HG02970 (cell line): ENCODE results near the gene CEP85.
"Not testable (repeated sequence)": the region's sequence is repeated elsewhere in the genome, so short reads cannot be mapped to it uniquely, and the experiment has no call there.

Source experiments
- ATAC-seq: cut with Tn5 transposase; IDR thresholded peaks from one replicate; pipeline ENCODE4 v1.9.1; 2021; ENCODE audit warnings: mild to moderate bottlenecking, moderate library complexity, moderate number of reproducible peaks; ENCODE audit not compliant: unreplicated experiment, low FRiP score

The CEP85 gene

GRCh38 chr1:26307363-26307781 lies 73.4 kb downstream of the CEP85 start:
- no peak for ATAC-seq

GRCh38 chr1:26307966-26308899 lies 74.2 kb downstream of the CEP85 start:
- not testable (repeated sequence) for ATAC-seq

- no peak for ATAC-seq
Observed at GRCh38 chr1:26314501-26314900, 80.5 kb downstream of the CEP85 start.

- no peak for ATAC-seq
Observed at GRCh38 chr1:26315874-26316850, 82.2 kb downstream of the CEP85 start.

- no peak for ATAC-seq
Observed at GRCh38 chr1:26317146-26317545, 83.1 kb downstream of the CEP85 start.

GRCh38 chr1:26317612-26318337 lies 83.8 kb downstream of the CEP85 start, which contains the start of gene CD52:
CD52 (plus strand) TSS chr1:26317958; CDS start chr1:26318018, 60 bp downstream.
- no peak for ATAC-seq

GRCh38 chr1:26318338-26319064 lies 84.5 kb downstream of the CEP85 start:
- ATAC-seq = no peak

GRCh38 chr1:26320896-26321295 lies 86.9 kb downstream of the CEP85 start:
- ATAC-seq = no peak

GRCh38 chr1:26321315-26322041 lies 87.5 kb downstream of the CEP85 start:
- peak; percentile 37 for ATAC-seq

GRCh38 chr1:26322042-26322331 lies 88.0 kb downstream of the CEP85 start:
- no peak for ATAC-seq

GRCh38 chr1:26323382-26323781 lies 89.4 kb downstream of the CEP85 start:
- no peak for ATAC-seq

GRCh38 chr1:26324550-26324949 lies 90.5 kb downstream of the CEP85 start:
- no peak for ATAC-seq

GRCh38 chr1:26327956-26328362 lies 94.0 kb downstream of the CEP85 start:
- no peak for ATAC-seq
